GM21737 (cell line): Measurements from ENCODE around the gene IPMK.
"Not testable (repeated sequence)": the region's sequence is repeated elsewhere in the genome, so short reads cannot be mapped to it uniquely, and the experiment has no call there.

ENCODE experiments used
- ATAC-seq: cut with Tn5 transposase; IDR thresholded peaks from one replicate; pipeline ENCODE4 v1.9.1; 2021; ENCODE audit warnings: mild to moderate bottlenecking, moderate library complexity; ENCODE audit not compliant: unreplicated experiment

Gene IPMK

GRCh38 chr10:58229856-58230255, 37.8 kb downstream of the IPMK start:
- not testable (repeated sequence) for ATAC-seq

GRCh38 chr10:58225654-58226053, 42.0 kb downstream of the IPMK start:
- ATAC-seq, result no peak

- ATAC-seq, result no peak
Measured at GRCh38 chr10:58220769-58221451, 46.8 kb downstream of the IPMK start.

GRCh38 chr10:58219875-58220274, 47.8 kb downstream of the IPMK start:
- ATAC-seq, result no peak

- no peak for ATAC-seq
Measured at GRCh38 chr10:58217612-58218011, 50.1 kb downstream of the IPMK start.

GRCh38 chr10:58212622-58213021, 55.1 kb downstream of the IPMK start:
- no peak for ATAC-seq

GRCh38 chr10:58210160-58210559, 57.5 kb downstream of the IPMK start:
- no peak for ATAC-seq

GRCh38 chr10:58209669-58210068, 58.0 kb downstream of the IPMK start:
- no peak for ATAC-seq

GRCh38 chr10:58206251-58206650, 61.4 kb downstream of the IPMK start:
- ATAC-seq, result no peak

GRCh38 chr10:58201704-58202103, 66.0 kb downstream of the IPMK start:
- ATAC-seq, result peak; percentile 60

- ATAC-seq, result no peak
Measured at GRCh38 chr10:58189269-58189668, 78.4 kb downstream of the IPMK start.

- ATAC-seq, result no peak
Measured at GRCh38 chr10:58184120-58184670, 83.5 kb downstream of the IPMK start.

- no peak for ATAC-seq
Measured at GRCh38 chr10:58180666-58181065, 87.0 kb downstream of the IPMK start.

GRCh38 chr10:58179238-58179637, 88.5 kb downstream of the IPMK start:
- no peak for ATAC-seq

- no peak for ATAC-seq
Measured at GRCh38 chr10:58178811-58179210, 88.9 kb downstream of the IPMK start.

GRCh38 chr10:58177362-58177947, 90.2 kb downstream of the IPMK start:
- ATAC-seq, result no peak

- no peak for ATAC-seq
Measured at GRCh38 chr10:58175990-58176900, 91.4 kb downstream of the IPMK start.

GRCh38 chr10:58174831-58175230, 92.9 kb downstream of the IPMK start:
- no peak for ATAC-seq

GRCh38 chr10:58173391-58173790, 94.3 kb downstream of the IPMK start:
- no peak for ATAC-seq

GRCh38 chr10:58171146-58171545, 96.5 kb downstream of the IPMK start:
- no peak for ATAC-seq

GRCh38 chr10:58164517-58164916, 103.2 kb downstream of the IPMK start:
- ATAC-seq, result no peak
